22Rv1 (cell line): Measurements from ENCODE around the gene NFKBIA.
"Not testable (repeated sequence)": the region's sequence is repeated elsewhere in the genome, so short reads cannot be mapped to it uniquely, and the experiment has no call there.

Experiments
- CTCF ChIP-seq: fragments of 450-650 bp; IDR thresholded peaks from 2 replicates; pipeline ENCODE4 v1.5.1; 2017; ENCODE audit warnings: mild to moderate bottlenecking
- ZFX ChIP-seq: fragments of 450-650 bp; IDR thresholded peaks from 2 replicates; pipeline ENCODE4 v1.6.1; 2017; ENCODE audit warnings: antibody characterized with exemption, borderline replicate concordance

GRCh38 chr14:35379234-35379933 is 25.2 kb downstream of the NFKBIA start:
- TF ChIP-seq CTCF, ZFX: not testable (repeated sequence)
